Thoracic aorta (tissue), 2 donors: ENCODE results near the gene RNPEPL1. TPM values are rescaled to one million over a fixed set of nuclear protein-coding genes. Genes with fewer than 3 reads are reported as not detected.
A peak's percentile ranks its signal among the peaks of the same experiment; 100 is the strongest.

Source experiments
- ATAC-seq: fragments of 150-250 bp; one replicate; pipeline ENCODE4 v1.8.0; 2017; ENCODE audit warnings: low read depth; ENCODE audit not compliant: insufficient number of reproducible peaks, low FRiP score
- DNase-seq: peaks from one replicate; pipeline ENCODE4 v3.0.0-alpha.2; 2020; ENCODE audit warnings: low spot score
- H3K27ac ChIP-seq, 2 donors: fragments of 200-600 bp; sonication (generic); 1 replicate in 1 of 2; 2 replicates in 1 of 2; pipeline ENCODE4 v1.5.1; 2016; ENCODE audit warnings: mild to moderate bottlenecking in 2 of 2, moderate library complexity in 2 of 2
- H3K27me3 ChIP-seq: fragments of 200-600 bp; sonication (generic); replicated peaks from 2 replicates; pipeline ENCODE4 v1.6.0; 2016; ENCODE audit warnings: mild to moderate bottlenecking; ENCODE audit not compliant: insufficient read depth
- H3K36me3 ChIP-seq: fragments of 200-600 bp; sonication (generic); one replicate; pipeline ENCODE4 v1.5.1; 2016
- H3K4me1 ChIP-seq, 2 donors: fragments of 200-600 bp; sonication (generic); 1 replicate in 1 of 2; 2 replicates in 1 of 2; pipeline versions ENCODE4 v1.5.1 to v1.6.0; 2016; ENCODE audit warnings: low read depth in 2 of 2, mild to moderate bottlenecking in 1 of 2; ENCODE audit not compliant: control insufficient read depth in 1 of 2
- H3K4me3 ChIP-seq: fragments of 200-600 bp; sonication (generic); 2 replicates; pipeline ENCODE4 v1.5.1; 2016; ENCODE audit warnings: mild to moderate bottlenecking
- H3K9me3 ChIP-seq: fragments of 200-600 bp; sonication (generic); 2 replicates; pipeline ENCODE4 v1.5.1; 2016
- total RNA-seq, 2 donors: library from RNA; depleted of rRNA; stranded (reverse); fragments of >200 nt; gene quantifications; one replicate each; pipeline versions ENCODE4 v1.1.0 to v1.2.3, GENCODE V29; 2016
- TF ChIP-seq, protein P1 (sequence below): fragments of 200-600 bp; sonication (generic); IDR thresholded peaks from one replicate; pipeline ENCODE4 v1.5.1; 2019; ENCODE audit warnings: antibody characterized with exemption

RNPEPL1 gene
- total RNA-seq, 2 donors from 2014 or later: 71.1 to 101 TPM

DNA sequence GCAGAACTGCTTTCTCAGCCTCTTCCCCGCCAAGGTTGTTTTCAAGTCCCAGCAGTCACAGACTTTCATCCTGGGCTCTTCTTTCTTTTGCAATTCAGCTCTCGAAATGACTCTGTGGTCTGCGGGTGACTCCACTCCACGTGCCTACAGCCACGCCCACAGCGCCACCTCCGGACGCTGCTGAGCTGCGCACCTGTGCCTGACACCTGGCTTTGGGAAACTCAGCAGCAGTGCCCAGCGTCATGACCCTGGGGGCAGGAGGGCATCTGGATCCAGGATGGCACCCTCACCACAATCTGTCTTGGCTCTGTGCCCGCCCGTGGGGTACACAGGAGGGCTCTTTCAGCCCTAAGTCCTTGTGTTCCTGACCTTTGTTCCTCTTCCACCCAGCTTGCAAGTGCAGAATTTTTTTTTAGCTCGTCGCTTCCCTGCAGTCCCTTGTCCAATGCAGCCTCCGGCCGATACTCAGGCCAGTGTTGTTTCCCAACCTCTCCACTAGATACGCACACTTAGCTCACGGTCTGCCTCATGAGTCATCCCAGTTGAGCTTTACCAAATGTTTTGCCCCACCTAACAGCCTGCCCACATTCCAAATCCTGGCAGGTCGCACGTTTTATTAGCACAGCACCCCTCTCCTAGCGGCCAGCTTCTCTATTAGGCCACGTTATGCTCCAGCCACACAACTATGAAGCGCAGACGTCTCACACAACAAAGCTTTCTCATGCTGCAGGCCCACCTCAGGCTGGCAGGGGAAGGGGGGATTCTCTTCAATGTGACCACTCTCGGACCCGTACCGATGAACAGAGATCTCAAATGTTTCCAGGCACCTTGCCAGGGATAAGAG, 11.7 kb downstream of the RNPEPL1 start:
- Histone ChIP-seq H3K9me3 (no peaks in the 10 kb centered on the region), H3K36me3 (peaks cover 30% of the 10 kb centered on the region), H3K27ac (peak overlapping the region; percentile 47 to 72), H3K4me1 (peaks cover 13 to 16% of the 10 kb centered on the region in 2 donors), H3K27me3 (no peaks in the 10 kb centered on the region), H3K4me3 (no peak overlapping the region)
- peak; percentile 82 for ATAC-seq
- DNase-seq: no peak
- TF ChIP-seq, protein P1, sequence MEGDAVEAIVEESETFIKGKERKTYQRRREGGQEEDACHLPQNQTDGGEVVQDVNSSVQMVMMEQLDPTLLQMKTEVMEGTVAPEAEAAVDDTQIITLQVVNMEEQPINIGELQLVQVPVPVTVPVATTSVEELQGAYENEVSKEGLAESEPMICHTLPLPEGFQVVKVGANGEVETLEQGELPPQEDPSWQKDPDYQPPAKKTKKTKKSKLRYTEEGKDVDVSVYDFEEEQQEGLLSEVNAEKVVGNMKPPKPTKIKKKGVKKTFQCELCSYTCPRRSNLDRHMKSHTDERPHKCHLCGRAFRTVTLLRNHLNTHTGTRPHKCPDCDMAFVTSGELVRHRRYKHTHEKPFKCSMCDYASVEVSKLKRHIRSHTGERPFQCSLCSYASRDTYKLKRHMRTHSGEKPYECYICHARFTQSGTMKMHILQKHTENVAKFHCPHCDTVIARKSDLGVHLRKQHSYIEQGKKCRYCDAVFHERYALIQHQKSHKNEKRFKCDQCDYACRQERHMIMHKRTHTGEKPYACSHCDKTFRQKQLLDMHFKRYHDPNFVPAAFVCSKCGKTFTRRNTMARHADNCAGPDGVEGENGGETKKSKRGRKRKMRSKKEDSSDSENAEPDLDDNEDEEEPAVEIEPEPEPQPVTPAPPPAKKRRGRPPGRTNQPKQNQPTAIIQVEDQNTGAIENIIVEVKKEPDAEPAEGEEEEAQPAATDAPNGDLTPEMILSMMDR: no peak

DNA sequence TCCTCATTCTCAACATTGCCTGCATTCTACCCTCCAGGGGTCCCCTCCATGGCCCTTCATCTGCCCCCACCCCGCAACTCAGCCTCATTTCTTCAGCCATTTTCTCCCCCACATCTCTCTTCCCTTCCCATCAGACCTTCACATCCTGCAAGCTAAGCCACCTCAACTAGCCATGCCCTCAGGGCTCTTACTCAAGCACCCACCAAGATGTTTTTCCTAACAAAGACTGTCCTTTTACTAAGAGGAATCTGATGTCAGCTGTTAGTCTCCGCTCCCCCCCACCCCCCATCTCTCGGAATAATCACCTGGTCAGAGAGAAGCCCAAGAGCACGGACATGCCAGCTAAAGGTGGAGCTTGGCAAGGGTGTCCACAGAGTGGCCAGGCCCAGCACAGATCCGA, 13.5 kb downstream of the RNPEPL1 start:
- H3K9me3 ChIP-seq: no peaks in the 10 kb centered on the region
- DNase-seq (no peak), ATAC-seq (no peak)
- H3K27ac ChIP-seq: no peak overlapping the region
- H3K4me3 ChIP-seq: no peak overlapping the region
- no peaks in the 10 kb centered on the region for H3K27me3 ChIP-seq
- TF ChIP-seq, protein P1: no peak
- H3K4me1 ChIP-seq: peaks cover 19 to 23% of the 10 kb centered on the region in 2 donors
- H3K36me3 ChIP-seq: peaks cover 14% of the 10 kb centered on the region

DNA sequence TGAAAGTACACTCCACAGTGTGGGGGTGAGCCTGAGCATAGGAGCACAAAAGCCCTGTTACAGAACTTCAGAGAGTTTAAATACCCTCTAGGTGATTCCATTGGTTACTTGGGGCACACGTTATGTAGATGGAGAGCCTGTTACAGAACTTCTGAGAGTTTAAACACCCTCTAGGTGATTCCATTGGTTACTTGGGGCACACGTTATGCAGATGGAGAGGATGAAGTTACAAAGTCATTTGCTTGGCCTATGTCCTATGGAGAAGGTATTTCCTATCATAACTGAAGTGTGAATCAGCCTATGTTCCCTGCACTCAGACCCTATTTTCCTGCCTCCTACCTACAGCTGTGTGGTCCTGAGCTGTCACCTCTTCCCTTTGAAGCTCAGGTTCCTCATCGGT, 14.5 kb downstream of the RNPEPL1 start:
- no peaks in the 10 kb centered on the region for H3K27me3 ChIP-seq
- peaks cover 5% of the 10 kb centered on the region for H3K36me3 ChIP-seq
- TF ChIP-seq, protein P1: no peak
- no peak overlapping the region for H3K4me3 ChIP-seq
- H3K9me3 ChIP-seq: no peaks in the 10 kb centered on the region
- H3K4me1 ChIP-seq: peaks cover 25 to 30% of the 10 kb centered on the region in 2 donors
- DNase-seq (no peak), ATAC-seq (no peak)
- H3K27ac ChIP-seq: no peak overlapping the region

DNA sequence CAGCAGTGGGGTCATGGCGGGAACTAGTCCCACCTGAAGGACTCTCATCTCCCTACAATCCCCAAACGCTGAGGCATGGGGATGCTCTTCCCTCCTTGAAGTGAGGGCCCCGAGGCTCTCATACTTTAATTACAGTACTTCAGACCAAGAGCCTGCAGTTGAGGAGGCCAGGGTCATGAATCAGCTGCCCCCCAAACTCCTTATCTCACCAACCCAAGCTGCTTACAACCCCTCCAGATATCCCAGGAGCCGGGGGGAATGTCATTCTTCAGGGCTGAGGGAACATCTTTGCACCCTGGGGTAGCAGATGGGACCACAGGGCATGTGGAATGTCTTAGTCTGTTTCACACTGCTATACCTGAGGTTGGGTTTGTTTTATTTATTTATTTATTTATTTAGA, 15.5 kb downstream of the RNPEPL1 start:
- Histone ChIP-seq H3K9me3 (no peaks in the 10 kb centered on the region), H3K27ac (no peak overlapping the region), H3K27me3 (no peaks in the 10 kb centered on the region), H3K4me3 (no peak overlapping the region), H3K36me3 (no peaks in the 10 kb centered on the region), H3K4me1 (peaks cover 32 to 40% of the 10 kb centered on the region in 2 donors)
- no peak for DNase-seq
- ATAC-seq: no peak
- TF ChIP-seq, protein P1: no peak

DNA sequence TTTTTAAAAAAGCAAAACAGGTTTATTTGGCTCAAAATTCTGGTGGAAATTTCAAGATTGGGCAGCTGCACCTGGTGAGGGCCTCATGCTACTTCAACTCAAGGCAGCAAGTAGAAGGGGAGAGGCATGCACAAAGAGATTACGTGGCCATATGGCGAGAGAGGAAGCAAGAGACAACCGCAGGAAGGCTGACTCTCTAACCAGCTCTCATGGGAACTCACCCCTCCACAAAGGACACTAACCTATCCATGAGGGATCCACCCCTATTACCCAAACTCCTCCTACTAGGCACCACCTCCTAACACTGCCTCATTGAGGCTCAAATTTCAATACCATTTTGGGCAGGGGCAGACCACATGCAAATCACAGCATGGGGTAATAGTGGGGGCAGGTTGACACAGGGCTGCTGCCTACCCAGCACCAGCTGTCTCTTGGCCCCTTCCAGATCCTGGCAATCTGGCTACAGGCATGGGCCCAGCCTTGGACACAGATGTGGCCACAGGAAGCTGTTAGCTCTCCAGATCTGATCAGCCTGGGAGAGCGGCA, 16.3 kb downstream of the RNPEPL1 start:
- Histone ChIP-seq H3K27ac (no peak overlapping the region), H3K27me3 (no peaks in the 10 kb centered on the region), H3K9me3 (no peaks in the 10 kb centered on the region), H3K4me1 (peaks cover 32 to 39% of the 10 kb centered on the region in 2 donors), H3K4me3 (peak overlapping the region; percentile 91), H3K36me3 (no peaks in the 10 kb centered on the region)
- TF ChIP-seq, protein P1: no peak
- no peak for DNase-seq
- no peak for ATAC-seq
